ENCODE measurements around the gene ZNF330.
"Not testable (repeated sequence)": the region's sequence is repeated elsewhere in the genome, so short reads cannot be mapped to it uniquely, and the experiment has no call there.

Gene ZNF330

GRCh38 chr4:141220691-141221659 is at the start of gene ZNF330:
TSS of gene ZNF330 (plus strand) at chr4:141220895. CDS start at chr4:141222372, 1,477 bp downstream.
- peak; percentile 74 to 77 for DNase-seq

GRCh38 chr4:141174457-141174856 is 46.2 kb upstream of the ZNF330 start:
- DNase-seq, result no peak

DNA sequence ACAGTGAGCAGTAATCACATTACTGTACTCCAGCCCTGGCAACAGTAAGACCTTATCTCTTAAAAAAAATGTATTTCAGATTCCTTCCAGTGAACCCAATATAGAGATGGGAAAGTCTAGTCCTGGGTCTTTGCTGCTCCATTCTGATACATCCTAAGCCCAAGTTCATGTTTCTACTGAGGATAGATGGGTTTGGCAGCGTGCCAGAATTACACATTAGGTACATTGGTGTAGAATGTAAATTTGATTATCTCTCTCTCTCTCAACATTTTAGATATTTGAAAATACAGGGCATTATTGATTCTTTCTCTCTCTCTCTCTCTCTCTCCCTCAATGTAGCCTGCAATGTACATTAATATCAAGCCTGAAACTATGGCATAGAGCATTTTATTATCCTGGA is 43.5 kb upstream of the ZNF330 start:
- no peak for DNase-seq

GRCh38 chr4:141179474-141180373 is 41.0 kb upstream of the ZNF330 start:
- no peak for DNase-seq

DNA sequence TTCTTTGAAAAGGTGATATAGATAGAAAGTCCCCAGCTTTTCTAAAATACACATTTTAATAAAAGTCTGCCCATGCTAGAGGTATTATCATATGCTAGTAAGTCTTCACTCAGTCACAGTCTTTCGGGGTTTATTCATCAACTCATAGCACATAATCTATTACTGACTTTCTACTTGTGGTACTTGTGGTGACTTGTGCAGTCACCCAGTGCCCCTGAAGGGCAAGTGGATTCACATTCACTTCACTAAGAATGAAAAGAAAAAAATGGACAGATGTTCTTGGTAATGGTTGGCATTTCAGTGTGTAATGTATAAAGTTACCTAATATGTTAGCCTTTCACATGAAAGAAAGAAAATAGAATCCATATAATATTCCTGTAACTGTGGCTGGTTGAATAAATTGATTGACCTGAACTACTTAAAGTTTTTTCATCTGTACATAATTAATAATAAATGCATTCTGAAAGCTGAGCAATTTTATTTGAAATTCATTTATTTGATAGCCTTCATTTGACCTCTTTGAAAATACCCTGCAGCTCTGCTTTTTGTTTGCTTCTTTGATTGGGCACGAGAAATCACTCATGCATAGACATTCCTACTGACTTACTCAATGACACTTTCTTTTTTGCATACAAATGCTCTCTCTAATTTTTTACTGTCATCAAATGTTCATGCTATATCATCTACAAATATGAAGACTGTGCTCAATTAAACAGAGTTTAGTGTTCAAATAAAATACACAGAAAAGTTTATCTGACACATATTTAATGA is 39.5 kb upstream of the ZNF330 start:
- no peak for DNase-seq

GRCh38 chr4:141183491-141183890 is 37.2 kb upstream of the ZNF330 start:
- DNase-seq, result not testable (repeated sequence)

GRCh38 chr4:141192564-141192963 is 28.1 kb upstream of the ZNF330 start:
- no peak for DNase-seq

DNA sequence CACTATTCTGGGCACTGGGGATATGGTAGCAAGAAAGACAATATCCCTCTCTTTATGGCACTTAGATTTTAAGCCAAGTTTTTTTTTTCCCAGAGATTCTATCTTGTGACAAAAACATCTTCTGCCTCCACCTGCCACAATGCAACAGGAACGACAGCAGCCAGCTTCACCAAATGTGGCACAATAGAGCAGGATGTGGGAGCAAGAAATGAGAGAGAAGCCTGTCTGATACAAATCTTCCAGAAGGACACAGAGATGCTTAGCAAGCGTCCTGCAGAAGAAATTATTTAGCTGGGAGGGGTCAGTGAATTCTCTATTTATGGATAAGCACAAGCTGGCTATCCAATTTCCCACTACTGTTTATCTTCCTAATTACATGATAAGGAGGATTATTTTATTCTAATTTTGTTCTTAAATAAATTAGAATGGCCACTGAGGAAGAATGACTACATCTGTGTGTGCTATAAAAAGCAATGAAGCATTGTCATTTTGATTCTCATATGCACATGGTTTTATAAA is 27.1 kb upstream of the ZNF330 start:
- DNase-seq, result no peak

GRCh38 chr4:141195095-141195707 is 25.5 kb upstream of the ZNF330 start:
- no peak for DNase-seq

DNA sequence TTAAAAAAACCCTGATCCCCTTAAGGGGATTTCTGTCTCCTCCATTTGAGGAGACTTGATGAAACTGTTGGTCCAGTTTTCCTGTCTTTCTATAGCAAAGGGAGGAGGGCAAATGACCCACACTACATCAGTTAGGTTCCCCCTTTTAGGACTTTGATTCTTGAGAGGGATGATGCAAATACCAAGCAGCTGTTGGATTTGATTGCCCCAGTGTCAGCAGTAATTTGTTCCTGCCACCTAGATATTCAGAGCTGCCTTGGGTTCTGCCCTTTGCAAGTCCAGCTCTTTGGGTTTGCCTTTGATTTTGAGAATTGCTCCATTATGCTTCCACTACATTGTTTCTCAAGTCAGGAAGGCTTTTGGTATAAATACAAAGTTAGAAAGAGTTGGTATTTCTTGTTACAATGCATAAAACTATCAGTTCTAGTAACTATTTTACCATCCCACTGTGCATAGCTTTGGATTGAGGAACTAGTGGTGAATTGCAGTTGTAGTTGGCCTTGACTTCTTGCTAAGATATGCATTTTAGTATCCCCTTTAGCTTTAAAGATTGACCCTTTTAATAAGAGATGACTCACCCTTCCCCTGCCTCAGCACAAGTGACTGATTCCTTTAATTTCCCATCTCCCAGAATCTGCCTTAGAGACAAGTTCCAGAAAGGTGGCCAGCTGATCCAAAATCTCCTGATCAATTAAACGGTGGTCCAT is 24.3 kb upstream of the ZNF330 start:
- no peak for DNase-seq

GRCh38 chr4:141207961-141208360 is 12.7 kb upstream of the ZNF330 start:
- DNase-seq, result no peak

DNA sequence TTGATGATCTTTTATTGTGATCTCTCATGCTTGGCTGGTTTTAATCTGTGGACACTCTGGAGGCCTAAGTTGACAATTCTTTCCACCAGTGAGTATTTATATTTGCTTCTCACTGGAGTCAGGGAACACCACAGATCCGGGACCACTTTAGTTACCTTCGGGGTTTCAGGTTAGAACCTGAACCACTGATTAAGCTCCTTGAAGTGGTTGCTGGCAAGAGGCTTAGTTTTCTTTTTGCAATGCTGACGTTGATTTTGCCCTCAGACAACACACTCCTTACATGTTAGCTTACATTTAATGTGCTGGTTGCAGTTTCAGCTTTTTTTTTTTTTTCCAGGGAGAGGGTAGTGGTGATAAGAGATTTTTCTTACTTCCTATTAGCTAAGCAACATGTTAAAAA is 10.5 kb upstream of the ZNF330 start:
- no peak for DNase-seq

GRCh38 chr4:141213550-141213991 is 7.1 kb upstream of the ZNF330 start:
- DNase-seq, result no peak

DNA sequence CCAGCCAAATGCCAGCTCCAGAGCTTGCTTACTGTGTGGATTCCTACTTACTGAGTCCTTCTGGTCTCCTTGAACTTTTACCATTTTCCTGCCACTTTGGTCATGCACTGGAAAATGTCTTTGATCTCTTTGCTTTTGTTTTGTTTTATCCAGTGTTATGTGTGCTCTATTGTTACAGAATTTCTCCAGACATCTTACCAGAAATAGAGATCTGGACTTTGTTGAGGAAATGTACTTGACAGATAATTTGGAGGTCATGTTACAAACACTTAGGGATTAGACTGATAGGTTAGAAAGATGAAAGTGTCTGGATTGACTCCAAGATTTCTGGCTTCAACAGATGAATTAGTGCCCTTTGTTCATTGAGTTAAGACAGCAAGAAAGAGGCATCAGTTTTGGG is 5.7 kb upstream of the ZNF330 start:
- no peak for DNase-seq

DNA sequence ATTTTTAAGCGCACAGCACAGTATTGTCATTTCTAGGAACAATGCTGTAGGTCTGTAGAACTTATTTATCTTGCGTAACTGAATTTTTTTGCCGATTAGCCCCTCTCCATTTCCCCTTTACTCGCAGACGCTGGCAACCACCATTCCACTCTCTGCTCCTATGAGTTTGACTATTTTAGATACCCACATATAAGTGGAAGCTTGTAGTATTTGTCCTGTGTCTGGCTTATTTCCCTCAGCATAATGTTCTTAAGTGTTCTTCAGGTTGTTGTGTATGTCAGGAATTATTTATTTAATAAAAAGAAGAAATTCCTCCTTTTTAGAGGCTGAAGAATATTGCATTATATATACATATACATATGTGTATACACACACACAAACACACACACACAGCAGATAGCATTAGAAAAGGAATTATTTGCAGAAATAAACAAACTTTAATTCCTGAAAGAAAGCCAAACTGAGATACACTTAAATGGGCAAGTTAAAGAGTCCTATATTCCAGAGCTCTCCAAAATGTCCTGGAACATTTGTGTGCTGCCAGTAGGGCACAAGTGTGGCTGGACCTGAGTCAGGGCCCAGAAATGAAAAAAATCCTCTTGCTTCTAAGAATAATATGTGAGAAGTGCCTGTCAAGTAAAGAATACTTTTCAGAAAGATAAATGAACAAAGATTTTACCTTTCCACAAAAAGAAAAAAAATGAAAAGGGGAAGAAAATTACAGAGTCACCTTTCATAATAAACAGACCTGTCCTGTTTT is 4.5 kb upstream of the ZNF330 start:
- DNase-seq, result no peak

DNA sequence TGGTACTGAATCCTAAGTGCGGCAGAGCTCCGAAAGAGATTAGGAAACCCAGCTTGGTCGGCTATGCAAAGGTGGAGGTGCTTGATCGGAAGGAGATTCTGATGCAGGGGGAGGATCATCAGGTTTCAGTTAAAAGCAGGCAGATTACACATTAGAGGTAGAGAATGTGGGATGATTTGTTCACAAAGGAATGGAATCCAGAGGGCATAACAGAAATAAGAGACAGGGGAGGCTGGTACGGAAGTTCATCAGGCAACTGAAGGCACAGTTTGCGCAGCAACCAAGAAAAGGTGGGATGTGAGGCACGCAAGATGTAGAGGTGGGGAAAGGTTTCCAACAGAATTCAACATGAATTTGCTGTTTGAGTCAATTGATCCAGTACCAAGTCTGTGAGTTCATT is 424 bp upstream of the ZNF330 start:
- no peak for DNase-seq

DNA sequence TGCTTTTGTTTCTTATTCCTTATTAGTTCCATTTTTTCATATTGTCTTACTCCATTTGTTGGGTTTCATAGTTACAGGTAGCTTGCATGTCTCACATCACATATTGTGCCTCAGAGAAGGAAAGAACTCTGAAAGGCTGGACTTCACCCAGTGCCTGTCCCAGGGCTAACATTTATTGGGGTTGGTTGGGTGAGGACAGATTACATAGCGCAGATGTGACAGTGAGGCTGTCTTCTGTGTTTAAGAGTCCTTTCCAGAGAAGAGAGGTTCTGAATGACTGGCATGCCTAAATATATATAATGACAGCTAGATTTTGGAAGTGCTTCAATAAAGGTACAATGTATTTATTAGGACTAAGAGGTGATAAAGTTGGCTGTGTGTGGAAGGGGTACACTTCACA is 2.7 kb downstream of the ZNF330 start:
- no peak for DNase-seq

GRCh38 chr4:141227280-141227679 is 6.6 kb downstream of the ZNF330 start:
- DNase-seq, result not testable (repeated sequence)

DNA sequence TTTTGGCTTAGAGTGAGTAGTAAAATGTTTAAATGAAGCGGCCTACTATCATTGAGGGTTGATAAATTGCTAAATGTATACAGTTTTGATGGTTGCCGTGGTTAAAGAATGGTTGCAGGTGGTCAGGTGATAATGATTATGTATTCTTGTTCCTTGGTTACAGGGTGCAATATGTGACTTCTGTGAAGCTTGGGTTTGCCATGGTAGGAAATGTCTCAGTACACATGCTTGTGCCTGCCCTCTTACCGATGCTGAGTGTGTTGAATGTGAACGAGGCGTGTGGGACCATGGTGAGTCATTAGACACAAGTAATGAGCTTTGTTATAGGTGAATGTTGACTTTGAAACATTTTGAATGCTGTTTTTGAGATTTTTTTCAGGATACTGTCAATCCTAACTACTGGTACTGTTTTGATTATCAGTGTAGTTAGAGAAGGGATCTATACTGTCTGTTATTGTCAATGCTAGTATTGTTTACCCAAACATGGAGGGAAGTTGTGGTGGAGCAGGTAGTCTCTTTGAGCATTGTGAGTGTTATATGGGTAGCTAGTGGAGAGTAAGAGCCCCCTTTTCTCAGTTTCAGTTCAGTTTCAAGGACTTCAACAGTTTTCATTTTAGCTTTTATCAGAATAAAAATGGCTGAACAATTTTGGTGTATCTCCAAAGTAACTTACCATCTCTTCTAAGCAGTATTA is 8.9 kb downstream of the ZNF330 start:
- no peak for DNase-seq

- DNase-seq, result no peak
Observed at GRCh38 chr4:141233673-141234072, 13.0 kb downstream of the ZNF330 start.

Measured in Kasumi-1 (cell line).